ENCODE data around the gene NCAM1. TPM values are rescaled to one million over a fixed set of nuclear protein-coding genes. Genes with fewer than 3 reads are reported as not detected.

The NCAM1 gene
- total RNA-seq, 4 donors from 2014 or later = 7.2 to 18.6 (median 14.4) TPM

DNA sequence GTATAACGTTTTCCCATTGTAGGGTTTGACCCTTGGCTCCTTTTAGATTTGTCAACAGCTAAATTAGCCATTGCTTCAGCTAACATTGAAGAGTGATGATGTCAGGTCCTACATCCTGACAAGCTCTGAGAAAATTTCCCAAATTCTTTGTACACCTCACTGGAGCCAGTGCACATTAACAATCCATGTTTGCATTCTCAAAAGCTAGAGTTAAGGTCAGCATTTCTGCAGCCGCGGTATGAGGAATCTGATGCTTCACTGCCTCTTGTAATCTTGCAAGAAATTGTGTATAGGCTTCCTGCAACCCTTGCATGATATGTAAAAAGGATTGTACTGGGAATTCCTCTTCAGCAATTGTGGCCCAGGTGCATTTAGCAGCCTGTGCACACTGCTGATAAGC, 33.1 kb upstream of the NCAM1 start:
- Histone ChIP-seq H3K27ac (no peak overlapping the region), H3K9me3 (no peaks in the 10 kb centered on the region), H3K4me3 (no peak overlapping the region), H3K27me3 (no peaks in the 10 kb centered on the region), H3K36me3 (no peaks in the 10 kb centered on the region), H3K4me1 (no peaks in the 10 kb centered on the region)
- DNase-seq = no peak
- in situ Hi-C loops (cut with MboI; ENCODE audit: low pct_ligation_motif_present in 1 of 4, low pct_unique_long_range_greater_than_20kb in 1 of 4, low sequenced_read_pairs in 3 of 4) (no loop called here), intact Hi-C loops (cut with DNase I; ENCODE audit: low total_unique reads) (no loop called here)
- 62% methylated on average over 3 of the region's 3 CpGs; no CpG with 5 or more reads in 1 of the 2 donors for WGBS, 2 donors (ENCODE audit: low coverage in 1 of 2)
- no peak for TF ChIP-seq EP300 (IDR thresholded peaks at IDR 0.05; ENCODE audit: low read depth)
- TF ChIP-seq, protein P1, sequence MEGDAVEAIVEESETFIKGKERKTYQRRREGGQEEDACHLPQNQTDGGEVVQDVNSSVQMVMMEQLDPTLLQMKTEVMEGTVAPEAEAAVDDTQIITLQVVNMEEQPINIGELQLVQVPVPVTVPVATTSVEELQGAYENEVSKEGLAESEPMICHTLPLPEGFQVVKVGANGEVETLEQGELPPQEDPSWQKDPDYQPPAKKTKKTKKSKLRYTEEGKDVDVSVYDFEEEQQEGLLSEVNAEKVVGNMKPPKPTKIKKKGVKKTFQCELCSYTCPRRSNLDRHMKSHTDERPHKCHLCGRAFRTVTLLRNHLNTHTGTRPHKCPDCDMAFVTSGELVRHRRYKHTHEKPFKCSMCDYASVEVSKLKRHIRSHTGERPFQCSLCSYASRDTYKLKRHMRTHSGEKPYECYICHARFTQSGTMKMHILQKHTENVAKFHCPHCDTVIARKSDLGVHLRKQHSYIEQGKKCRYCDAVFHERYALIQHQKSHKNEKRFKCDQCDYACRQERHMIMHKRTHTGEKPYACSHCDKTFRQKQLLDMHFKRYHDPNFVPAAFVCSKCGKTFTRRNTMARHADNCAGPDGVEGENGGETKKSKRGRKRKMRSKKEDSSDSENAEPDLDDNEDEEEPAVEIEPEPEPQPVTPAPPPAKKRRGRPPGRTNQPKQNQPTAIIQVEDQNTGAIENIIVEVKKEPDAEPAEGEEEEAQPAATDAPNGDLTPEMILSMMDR (IDR thresholded peaks at IDR 0.05) = no peak
- TF ChIP-seq POLR2A (IDR thresholded peaks at IDR 0.05) = no peak
- TF ChIP-seq POLR2AphosphoS5 (IDR thresholded peaks at IDR 0.05) = no peak

DNA sequence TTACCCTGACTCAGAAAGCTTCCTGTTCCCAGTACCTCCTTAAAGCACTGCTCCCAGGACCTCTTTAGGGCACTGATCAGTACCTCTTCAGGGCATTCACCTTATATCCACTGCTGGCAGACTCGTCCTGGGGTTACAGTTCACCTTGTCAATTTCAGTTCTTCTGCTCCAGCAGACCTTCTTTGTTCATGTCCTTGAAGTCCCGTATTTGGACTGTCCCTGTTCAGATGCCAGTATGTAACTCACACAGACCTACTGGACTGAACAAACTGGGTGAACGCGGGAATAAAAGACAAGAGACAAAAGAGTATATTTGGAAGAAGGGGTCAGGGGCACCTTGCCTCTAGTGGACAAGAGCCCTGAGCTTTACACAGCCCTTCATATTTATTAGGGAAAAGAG, 31.8 kb upstream of the NCAM1 start:
- H3K9me3 ChIP-seq = no peaks in the 10 kb centered on the region
- DNase-seq = no peak
- TF ChIP-seq POLR2A (IDR thresholded peaks at IDR 0.05) (no peak), POLR2AphosphoS5 (IDR thresholded peaks at IDR 0.05) (no peak), EP300 (IDR thresholded peaks at IDR 0.05; ENCODE audit: low read depth) (no peak)
- TF ChIP-seq, protein P1 (IDR thresholded peaks at IDR 0.05) = no peak
- no peaks in the 10 kb centered on the region for H3K27me3 ChIP-seq
- no peak overlapping the region for H3K27ac ChIP-seq
- 79 to 100% methylated on average over 3 to 4 of the region's 4 CpGs for WGBS, 2 donors (ENCODE audit: low coverage in 1 of 2)
- intact Hi-C loops (cut with DNase I; ENCODE audit: low total_unique reads) (no loop called here), in situ Hi-C loops (cut with MboI; ENCODE audit: low pct_ligation_motif_present in 1 of 4, low pct_unique_long_range_greater_than_20kb in 1 of 4, low sequenced_read_pairs in 3 of 4) (no loop called here)
- no peak overlapping the region for H3K4me3 ChIP-seq
- no peaks in the 10 kb centered on the region for H3K36me3 ChIP-seq
- no peaks in the 10 kb centered on the region for H3K4me1 ChIP-seq

DNA sequence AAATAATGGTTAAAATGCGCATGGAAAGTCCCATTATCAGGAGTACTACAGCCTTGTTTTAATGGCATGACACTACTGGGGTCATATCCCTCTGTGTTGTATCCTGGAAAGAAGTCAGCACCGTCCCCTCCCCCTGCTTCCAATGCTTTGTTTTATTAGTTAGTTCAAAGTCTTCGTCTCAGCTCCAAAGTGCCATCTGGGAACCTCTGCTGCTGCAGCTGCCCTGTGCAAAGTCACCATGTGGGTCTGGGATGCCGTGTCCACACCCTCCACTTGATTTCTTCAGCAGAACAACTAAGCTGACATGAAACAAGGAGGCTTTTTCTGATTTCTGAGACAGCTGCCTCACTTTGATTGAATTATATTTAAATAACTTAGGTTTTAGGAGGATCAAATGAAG, 29.5 kb upstream of the NCAM1 start:
- WGBS, 2 donors (ENCODE audit: low coverage in 1 of 2) = 57 to 65% methylated on average over 2 to 4 of the region's 4 CpGs
- DNase-seq = no peak
- H3K27ac ChIP-seq = no peak overlapping the region
- H3K36me3 ChIP-seq = no peaks in the 10 kb centered on the region
- in situ Hi-C loops (cut with MboI; ENCODE audit: low pct_ligation_motif_present in 1 of 4, low pct_unique_long_range_greater_than_20kb in 1 of 4, low sequenced_read_pairs in 3 of 4) = no loop called here
- H3K9me3 ChIP-seq = no peaks in the 10 kb centered on the region
- H3K4me1 ChIP-seq = no peaks in the 10 kb centered on the region
- H3K27me3 ChIP-seq = no peaks in the 10 kb centered on the region
- TF ChIP-seq EP300 (IDR thresholded peaks at IDR 0.05; ENCODE audit: low read depth) = no peak
- TF ChIP-seq, protein P1 (IDR thresholded peaks at IDR 0.05) = no peak
- no peak for TF ChIP-seq POLR2AphosphoS5 (IDR thresholded peaks at IDR 0.05)
- no peak for TF ChIP-seq POLR2A (IDR thresholded peaks at IDR 0.05)
- intact Hi-C loops (cut with DNase I; ENCODE audit: low total_unique reads) = no loop called here
- no peak overlapping the region for H3K4me3 ChIP-seq

DNA sequence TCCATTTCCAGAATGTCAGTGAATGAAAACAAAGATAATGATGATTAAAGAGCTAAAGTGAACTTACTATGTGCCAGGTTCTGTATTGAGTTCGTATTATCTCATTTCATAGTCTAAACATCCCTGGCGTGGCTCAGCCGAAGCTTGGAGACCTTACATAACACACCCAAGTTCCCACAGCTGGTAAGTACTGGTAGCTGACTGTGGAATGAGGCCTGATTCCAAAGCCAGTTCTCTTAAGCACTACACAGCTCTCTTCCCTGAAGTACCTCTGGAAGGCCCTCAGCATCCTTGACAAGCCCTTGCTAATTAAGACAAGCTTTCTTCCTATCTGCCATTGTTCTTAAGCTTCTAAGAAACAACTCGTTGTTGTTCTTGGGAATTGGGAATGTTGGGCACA, 28.6 kb upstream of the NCAM1 start:
- intact Hi-C loops (cut with DNase I; ENCODE audit: low total_unique reads) (no loop called here), in situ Hi-C loops (cut with MboI; ENCODE audit: low pct_ligation_motif_present in 1 of 4, low pct_unique_long_range_greater_than_20kb in 1 of 4, low sequenced_read_pairs in 3 of 4) (no loop called here)
- Histone ChIP-seq H3K9me3 (no peaks in the 10 kb centered on the region), H3K36me3 (no peaks in the 10 kb centered on the region), H3K4me3 (no peak overlapping the region), H3K4me1 (no peaks in the 10 kb centered on the region), H3K27ac (no peak overlapping the region), H3K27me3 (no peaks in the 10 kb centered on the region)
- WGBS, 2 donors (ENCODE audit: low coverage in 1 of 2) = 61 to 65% methylated on average over 3 to 4 of the region's 4 CpGs
- no peak for DNase-seq
- no peak for TF ChIP-seq POLR2AphosphoS5 (IDR thresholded peaks at IDR 0.05)

DNA sequence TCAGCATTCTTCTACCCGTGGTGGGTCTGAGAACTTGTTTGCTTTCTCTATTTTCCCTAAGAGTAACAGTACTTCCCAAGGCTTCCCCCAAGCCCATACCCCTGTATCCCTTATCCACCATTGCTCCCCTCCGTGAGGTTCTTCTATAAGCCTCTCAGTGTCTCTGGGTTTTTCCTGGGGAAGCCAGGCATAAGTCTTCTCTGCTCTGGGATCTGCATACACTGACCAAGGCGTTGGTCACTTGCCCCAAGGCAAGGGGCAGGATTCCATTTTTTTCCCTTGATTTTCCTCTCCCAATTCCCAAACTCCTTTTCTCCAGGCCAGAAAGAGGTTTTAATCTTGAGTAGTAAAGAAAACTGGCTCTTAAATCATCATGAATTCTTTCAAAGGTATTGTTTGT, 27.2 kb upstream of the NCAM1 start:
- H3K4me1 ChIP-seq = no peaks in the 10 kb centered on the region
- in situ Hi-C loops (cut with MboI; ENCODE audit: low pct_ligation_motif_present in 1 of 4, low pct_unique_long_range_greater_than_20kb in 1 of 4, low sequenced_read_pairs in 3 of 4) = no loop called here
- TF ChIP-seq POLR2AphosphoS5 (IDR thresholded peaks at IDR 0.05) (no peak), EP300 (IDR thresholded peaks at IDR 0.05; ENCODE audit: low read depth) (no peak), POLR2A (IDR thresholded peaks at IDR 0.05) (no peak)
- TF ChIP-seq, protein P1 (IDR thresholded peaks at IDR 0.05) = no peak
- DNase-seq = no peak
- no peaks in the 10 kb centered on the region for H3K9me3 ChIP-seq
- H3K4me3 ChIP-seq = no peak overlapping the region
- intact Hi-C loops (cut with DNase I; ENCODE audit: low total_unique reads) = no loop called here
- H3K36me3 ChIP-seq = no peaks in the 10 kb centered on the region
- H3K27me3 ChIP-seq = no peaks in the 10 kb centered on the region
- no peak overlapping the region for H3K27ac ChIP-seq
- 33 to 62% methylated on average over 1 to 3 of the region's 3 CpGs for WGBS, 2 donors (ENCODE audit: low coverage in 1 of 2)

All from transverse colon (tissue), 4 donors.